HG03280 (cell line): ENCODE data around the gene FGF12.
"Not testable (repeated sequence)": the region's sequence is repeated elsewhere in the genome, so short reads cannot be mapped to it uniquely, and the experiment has no call there.

Source experiments
- ATAC-seq: cut with Tn5 transposase; IDR thresholded peaks from one replicate; pipeline ENCODE4 v1.9.1; 2021; ENCODE audit warnings: mild to moderate bottlenecking, moderate library complexity; ENCODE audit not compliant: unreplicated experiment

The FGF12 gene

GRCh38 chr3:192727032-192727847, at the start of gene FGF12:
FGF12 (minus strand) TSS chr3:192727541.
- no peak for ATAC-seq

- not testable (repeated sequence) for ATAC-seq
Measured at GRCh38 chr3:192774341-192774740, 47.0 kb upstream of the FGF12 start.

- ATAC-seq, result no peak
Measured at GRCh38 chr3:192772240-192772894, 45.0 kb upstream of the FGF12 start.

GRCh38 chr3:192758654-192759053, 31.3 kb upstream of the FGF12 start:
- ATAC-seq, result no peak

- no peak for ATAC-seq
Measured at GRCh38 chr3:192751148-192751547, 23.8 kb upstream of the FGF12 start.

- ATAC-seq, result no peak
Measured at GRCh38 chr3:192750201-192750600, 22.9 kb upstream of the FGF12 start.

GRCh38 chr3:192747746-192748145, 20.4 kb upstream of the FGF12 start:
- ATAC-seq, result no peak

- no peak for ATAC-seq
Measured at GRCh38 chr3:192747145-192747544, 19.8 kb upstream of the FGF12 start.

GRCh38 chr3:192745150-192745549, 17.8 kb upstream of the FGF12 start:
- ATAC-seq, result no peak

GRCh38 chr3:192744604-192745003, 17.3 kb upstream of the FGF12 start:
- ATAC-seq, result not testable (repeated sequence)

GRCh38 chr3:192737506-192737905, 10.2 kb upstream of the FGF12 start:
- no peak for ATAC-seq

GRCh38 chr3:192731233-192731632, 3.9 kb upstream of the FGF12 start:
- ATAC-seq, result no peak

- no peak for ATAC-seq
Measured at GRCh38 chr3:192726385-192726784, 956 bp downstream of the FGF12 start.

- no peak for ATAC-seq
Measured at GRCh38 chr3:192719964-192720363, 7.4 kb downstream of the FGF12 start.

- no peak for ATAC-seq
Measured at GRCh38 chr3:192718156-192718555, 9.2 kb downstream of the FGF12 start.

GRCh38 chr3:192715126-192715525, 12.2 kb downstream of the FGF12 start:
- ATAC-seq, result no peak

- not testable (repeated sequence) for ATAC-seq
Measured at GRCh38 chr3:192711126-192711525, 16.2 kb downstream of the FGF12 start.

- no peak for ATAC-seq
Measured at GRCh38 chr3:192710366-192710765, 17.0 kb downstream of the FGF12 start.

GRCh38 chr3:192706272-192706671, 21.1 kb downstream of the FGF12 start:
- no peak for ATAC-seq

- ATAC-seq, result no peak
Measured at GRCh38 chr3:192700885-192701284, 26.5 kb downstream of the FGF12 start.

- no peak for ATAC-seq
Measured at GRCh38 chr3:192696943-192697587, 30.3 kb downstream of the FGF12 start.
